GM23338 (cell line): Measurements from ENCODE around the gene TAF8. TPM values are rescaled to one million over a fixed set of nuclear protein-coding genes. Genes with fewer than 3 reads are reported as not detected.

Source experiments
- ATAC-seq: fragments of 200-7000 bp; cut with Tn5 transposase; 3 replicates; pipeline ENCODE4 v1.9.1; 2020
- DNase-seq: peaks from one replicate; pipeline ENCODE4 v3.0.0-alpha.2; 2015; ENCODE audit warnings: low spot score
- H2AFZ ChIP-seq: fragments of 200-600 bp; sonication (generic); 2 replicates; pipeline ENCODE4 v1.8.0; 2016; ENCODE audit warnings: antibody characterized with exemption, mild to moderate bottlenecking, moderate library complexity
- H3F3A ChIP-seq: fragments of 200-600 bp; sonication (generic); replicated peaks from 2 replicates; pipeline ENCODE4 v1.8.0; 2017; ENCODE audit warnings: antibody characterized with exemption, mixed run types, low read depth
- H3K27ac ChIP-seq: fragments of 200-600 bp; sonication (generic); 2 replicates; pipeline ENCODE4 v1.6.1; 2016; ENCODE audit warnings: low read depth
- H3K27me3 ChIP-seq: fragments of 200-600 bp; sonication (generic); 2 replicates; pipeline ENCODE4 v1.8.0; 2016; ENCODE audit warnings: mild to moderate bottlenecking, mixed run types, moderate library complexity; ENCODE audit not compliant: insufficient read depth
- H3K36me3 ChIP-seq: fragments of 200-600 bp; sonication (generic); 2 replicates; pipeline ENCODE4 v1.8.0; 2016; ENCODE audit warnings: mild to moderate bottlenecking; ENCODE audit not compliant: insufficient read depth
- H3K4me1 ChIP-seq: fragments of 200-600 bp; sonication (generic); 2 replicates; pipeline ENCODE4 v1.8.0; 2016; ENCODE audit warnings: mild to moderate bottlenecking, moderate library complexity; ENCODE audit not compliant: insufficient read depth
- H3K4me2 ChIP-seq: fragments of 200-600 bp; sonication (generic); 2 replicates; pipeline ENCODE4 v1.7.1; 2017; ENCODE audit warnings: mixed run types
- H3K4me3 ChIP-seq: fragments of 200-600 bp; sonication (generic); 2 replicates; pipeline ENCODE4 v1.6.1; 2016; ENCODE audit warnings: mixed run types
- H3K79me2 ChIP-seq: fragments of 200-600 bp; sonication (generic); replicated peaks from 2 replicates; pipeline ENCODE4 v1.8.0; 2017; ENCODE audit warnings: mild to moderate bottlenecking; ENCODE audit not compliant: insufficient read depth
- H3K9me2 ChIP-seq: fragments of 200-600 bp; sonication (generic); 2 replicates; pipeline ENCODE4 v1.8.0; 2017; ENCODE audit not compliant: insufficient read depth
- H4K20me1 ChIP-seq: fragments of 200-600 bp; sonication (generic); replicated peaks from 2 replicates; pipeline ENCODE4 v1.8.0; 2017; ENCODE audit warnings: mild to moderate bottlenecking; ENCODE audit not compliant: insufficient read depth
- H3K27ac Mint-ChIP-seq: 2 replicates; pipeline ENCODE4 v1.8.0; 2020; ENCODE audit warnings: inconsistent platforms, mild to moderate bottlenecking, moderate library complexity, mixed read lengths
- H3K27me3 Mint-ChIP-seq: 3 replicates; pipeline ENCODE4 v1.8.0; 2022; ENCODE audit warnings: low read depth, mild to moderate bottlenecking, moderate library complexity, mixed read lengths, inconsistent platforms; ENCODE audit not compliant: insufficient read depth, poor library complexity
- H3K36me3 Mint-ChIP-seq: 3 replicates; pipeline ENCODE4 v1.8.0; 2021; ENCODE audit warnings: low read depth, mild to moderate bottlenecking, inconsistent platforms, moderate library complexity, mixed read lengths
- H3K4me1 Mint-ChIP-seq: 3 replicates; pipeline ENCODE4 v1.8.0; 2020; ENCODE audit warnings: mild to moderate bottlenecking, inconsistent platforms, mixed read lengths
- H3K4me3 Mint-ChIP-seq: 3 replicates; pipeline ENCODE4 v1.8.0; 2021; ENCODE audit warnings: moderate library complexity, mild to moderate bottlenecking, inconsistent platforms, mixed read lengths
- H3K9me3 Mint-ChIP-seq: 3 replicates; pipeline ENCODE4 v1.8.0; 2020; ENCODE audit warnings: moderate library complexity, mild to moderate bottlenecking, inconsistent platforms, mixed read lengths
- CREB1 ChIP-seq: fragments of 250-450 bp; sonication (Bioruptor Pico); IDR thresholded peaks from 2 replicates; pipeline ENCODE4 v1.5.0; 2020; ENCODE audit warnings: low read depth, mild to moderate bottlenecking, moderate library complexity
- CTCF ChIP-seq, 2 experiments: fragments of 200-600 bp in 1 of 2; sonication (generic) in 1 of 2; conservative IDR thresholded peaks; 2 replicates each; pipeline versions ENCODE4 v1.5.1 to v1.6.1; 2016 to 2017; ENCODE audit warnings: antibody characterized with exemption in 2 of 2, low read depth in 2 of 2, mild to moderate bottlenecking in 2 of 2, moderate library complexity in 1 of 2
- EZH2 ChIP-seq: fragments of 200-600 bp; sonication (generic); IDR thresholded peaks from one replicate; pipeline ENCODE4 v1.8.0; 2017; ENCODE audit warnings: antibody characterized with exemption, mild to moderate bottlenecking, low read depth; ENCODE audit not compliant: unreplicated experiment
- EZH2phosphoT487 ChIP-seq: fragments of 200-600 bp; sonication (generic); IDR thresholded peaks from one replicate; pipeline ENCODE4 v1.8.1; 2018; ENCODE audit warnings: antibody characterized with exemption; ENCODE audit not compliant: unreplicated experiment
- JUNB ChIP-seq: IDR thresholded peaks from one replicate; pipeline ENCODE4 v1.6.1; 2016; ENCODE audit warnings: antibody characterized with exemption; ENCODE audit not compliant: unreplicated experiment
- NANOG ChIP-seq: IDR thresholded peaks from 2 replicates; pipeline ENCODE4 v1.6.1; 2016; ENCODE audit warnings: antibody characterized with exemption, borderline replicate concordance
- POLR2AphosphoS5 ChIP-seq: IDR thresholded peaks from 2 replicates; pipeline ENCODE4 v1.6.1; 2016; ENCODE audit warnings: antibody characterized with exemption, low read depth
- REST ChIP-seq: IDR thresholded peaks from one replicate; pipeline ENCODE4 v1.6.1; 2018; ENCODE audit warnings: antibody characterized with exemption; ENCODE audit not compliant: unreplicated experiment
- STAT1 ChIP-seq: IDR thresholded peaks from one replicate; pipeline ENCODE4 v1.6.1; 2016; ENCODE audit warnings: antibody characterized with exemption; ENCODE audit not compliant: unreplicated experiment
- ZNF114 ChIP-seq: fragments of 250-450 bp; sonication (Bioruptor Pico); IDR thresholded peaks from 2 replicates; pipeline ENCODE4 v1.5.0; 2020; ENCODE audit warnings: mild to moderate bottlenecking, moderate library complexity
- ZNF331 ChIP-seq: fragments of 250-450 bp; sonication (Bioruptor Pico); IDR thresholded peaks from 2 replicates; pipeline ENCODE4 v1.5.0; 2020; ENCODE audit warnings: low read depth, mild to moderate bottlenecking, moderate library complexity
- ZNF462 ChIP-seq: fragments of 250-450 bp; sonication (Bioruptor Pico); IDR thresholded peaks from 2 replicates; pipeline ENCODE4 v1.5.0; 2020; ENCODE audit warnings: mild to moderate bottlenecking, moderate library complexity
- polyA plus RNA-seq: library from polyadenylated mRNA; unstranded; fragments of >200 nt; fragmentation: Nextera tagmentation; extraction: Ambion mirVana; gene quantifications from 2 replicates; pipeline ENCODE4 v1.2.1, GENCODE V29; 2016
- total RNA-seq: library from RNA; depleted of rRNA; stranded (reverse); fragments of >200 nt; shearing (Covaris generic); gene quantifications from 2 replicates; pipeline ENCODE4 v1.2.3, GENCODE V29; 2014

Gene TAF8
- total and polyA plus RNA-seq, 2 experiments from 2014 or later = 18.7 to 30.6 TPM

DNA sequence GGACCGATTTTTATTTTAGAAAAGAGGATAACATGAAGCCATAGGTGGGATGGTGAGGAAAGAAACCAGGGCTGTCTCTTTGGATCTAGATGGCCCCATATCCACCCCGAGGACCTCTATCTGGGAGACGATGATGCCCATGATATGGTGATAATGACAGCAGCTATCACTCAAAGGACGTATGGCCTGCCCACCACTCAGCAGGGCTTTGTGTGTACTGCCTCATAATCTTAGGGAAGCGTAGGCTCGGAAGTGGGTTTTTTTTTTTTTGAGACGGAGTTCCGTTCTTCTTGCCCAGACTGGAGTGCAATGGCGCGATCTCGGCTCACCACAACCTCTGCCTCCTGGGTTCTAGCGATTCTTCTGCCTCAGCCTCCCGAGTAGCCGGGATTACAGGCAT is 8.2 kb upstream of the TAF8 start (continued):
- TF ChIP-seq ZNF462 (CRISPR knock-in tag) (no peak), POLR2AphosphoS5 (no peak), ZNF114 (CRISPR knock-in tag) (no peak), ZNF331 (no peak), STAT1 (no peak)

GRCh38 chr6:42043787-42044475 is 6.4 kb upstream of the TAF8 start:
- peaks cover 64% of the 10 kb centered on the region for H3K27me3 ChIP-seq
- TF ChIP-seq CTCF (conservative IDR thresholded peaks at IDR 0.05; ENCODE audit: low read depth in 2 of 2) = peak; percentile 99 to 100
- no peak for TF ChIP-seq JUNB
- TF ChIP-seq EZH2phosphoT487 = no peak
- no peak for TF ChIP-seq STAT1
- TF ChIP-seq NANOG = no peak
- no peak for TF ChIP-seq POLR2AphosphoS5
- TF ChIP-seq EZH2 = no peak
- TF ChIP-seq REST = no peak
- no peak for TF ChIP-seq CREB1 (CRISPR knock-in tag)
- H3K4me3 ChIP-seq = peak overlapping the region; percentile 34; the same call in 1 of the 2 replicates
- ATAC-seq = peak; percentile 78
- no peak overlapping the region for H3K4me3 Mint-ChIP-seq
- peaks cover 69% of the 10 kb centered on the region for H3K27me3 Mint-ChIP-seq
- no peak overlapping the region for H3K27ac ChIP-seq
- H2AFZ ChIP-seq = 0 out of 2 replicates have a peak overlapping the region, but pooled peaks have one; percentile 75
- H3K4me2 ChIP-seq = peak overlapping the region; percentile 48; the same call in 1 of the 2 replicates
- no peaks in the 10 kb centered on the region for H3K36me3 Mint-ChIP-seq
- no peaks in the 10 kb centered on the region for H3K9me3 Mint-ChIP-seq
- H3K9me2 ChIP-seq = no peaks in the 10 kb centered on the region
- peaks cover 23% of the 10 kb centered on the region for H3K4me1 ChIP-seq
- peak; percentile 94 for DNase-seq
- H3K4me1 Mint-ChIP-seq = peaks cover 36% of the 10 kb centered on the region
- H3K79me2 ChIP-seq = no peaks in the 10 kb centered on the region
- H3K27ac Mint-ChIP-seq = no peak overlapping the region
- peaks cover 14% of the 10 kb centered on the region; the same call in 1 of the 2 replicates for H4K20me1 ChIP-seq
- H3F3A ChIP-seq = peaks cover 22% of the 10 kb centered on the region; the same call in 1 of the 2 replicates
- no peaks in the 10 kb centered on the region for H3K36me3 ChIP-seq
